BJ (cell line): ENCODE data around the gene UMAD1. TPM values are rescaled to one million over a fixed set of nuclear protein-coding genes. Genes with fewer than 3 reads are reported as not detected.

ENCODE experiments used
- CTCF ChIA-PET: fragments of 350-600 bp; formaldehyde crosslinking; extraction: SDS; loops from one replicate; lab custom pipeline; 2021; ENCODE audit warnings: antibody characterized with exemption, inconsistent platforms; lab: Yijun Ruan, JAX
- POLR2A ChIA-PET: fragments of 300-600 bp; sonication (Branson Sonifier 250); formaldehyde crosslinking; extraction: SDS; loops from one replicate; lab custom pipeline; 2021; ENCODE audit warnings: antibody characterized with exemption; lab: Charles Lee
- DNase-seq: peaks from one replicate; pipeline ENCODE4 v3.0.0-alpha.2; 2011; ENCODE audit warnings: low read depth
- H3K27me3 ChIP-seq: 2 replicates; pipeline ENCODE4 v1.6.0; 2011; ENCODE audit warnings: low read length; ENCODE audit not compliant: control insufficient read depth, insufficient read depth
- H3K36me3 ChIP-seq: 2 replicates; pipeline ENCODE4 v1.5.1; 2011; ENCODE audit warnings: low read length; ENCODE audit not compliant: control insufficient read depth, insufficient read depth
- H3K4me3 ChIP-seq: 2 replicates; pipeline ENCODE4 v1.5.1; 2011; ENCODE audit warnings: low read depth, mild to moderate bottlenecking, control low read depth, low read length
- polyA plus RNA-seq: library from polyadenylated mRNA; depleted of rRNA; stranded (reverse); fragments of >200 nt; gene quantifications from 2 replicates; pipeline ENCODE4 v1.2.3, GENCODE V29; 2011
- TF ChIP-seq, protein P1 (sequence below): IDR thresholded peaks from 2 replicates; pipeline ENCODE4 v1.5.1; 2011; ENCODE audit warnings: low read depth, mild to moderate bottlenecking, control low read depth, inconsistent platforms, low read length, moderate library complexity; ENCODE audit not compliant: insufficient read depth

The UMAD1 gene
- polyA plus RNA-seq, 1 experiment: 10.1 TPM

DNA sequence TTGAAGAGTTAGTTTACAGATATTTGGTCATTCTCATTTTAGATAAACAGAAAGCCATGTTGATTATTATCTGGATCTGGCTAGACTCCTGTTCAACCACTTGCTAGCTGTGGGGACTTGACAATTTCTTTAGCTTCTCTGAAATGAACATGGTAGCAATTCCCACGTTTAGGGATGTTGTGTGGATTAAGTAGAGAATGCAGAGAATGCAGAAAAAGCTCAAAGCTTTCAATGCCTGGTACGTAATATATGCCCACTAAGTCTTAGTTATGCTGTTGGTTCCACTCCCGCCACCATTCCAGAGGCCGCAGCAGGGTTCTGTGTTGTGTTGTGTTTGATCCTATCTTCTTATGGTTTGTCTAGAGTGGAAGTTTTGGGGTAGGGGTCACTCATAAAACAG lies 117.0 kb downstream of the UMAD1 start:
- Histone ChIP-seq H3K27me3 (no peaks in the 10 kb centered on the region), H3K36me3 (no peaks in the 10 kb centered on the region), H3K4me3 (no peak overlapping the region)
- POLR2A ChIA-PET: no interaction called here
- TF ChIP-seq, protein P1, sequence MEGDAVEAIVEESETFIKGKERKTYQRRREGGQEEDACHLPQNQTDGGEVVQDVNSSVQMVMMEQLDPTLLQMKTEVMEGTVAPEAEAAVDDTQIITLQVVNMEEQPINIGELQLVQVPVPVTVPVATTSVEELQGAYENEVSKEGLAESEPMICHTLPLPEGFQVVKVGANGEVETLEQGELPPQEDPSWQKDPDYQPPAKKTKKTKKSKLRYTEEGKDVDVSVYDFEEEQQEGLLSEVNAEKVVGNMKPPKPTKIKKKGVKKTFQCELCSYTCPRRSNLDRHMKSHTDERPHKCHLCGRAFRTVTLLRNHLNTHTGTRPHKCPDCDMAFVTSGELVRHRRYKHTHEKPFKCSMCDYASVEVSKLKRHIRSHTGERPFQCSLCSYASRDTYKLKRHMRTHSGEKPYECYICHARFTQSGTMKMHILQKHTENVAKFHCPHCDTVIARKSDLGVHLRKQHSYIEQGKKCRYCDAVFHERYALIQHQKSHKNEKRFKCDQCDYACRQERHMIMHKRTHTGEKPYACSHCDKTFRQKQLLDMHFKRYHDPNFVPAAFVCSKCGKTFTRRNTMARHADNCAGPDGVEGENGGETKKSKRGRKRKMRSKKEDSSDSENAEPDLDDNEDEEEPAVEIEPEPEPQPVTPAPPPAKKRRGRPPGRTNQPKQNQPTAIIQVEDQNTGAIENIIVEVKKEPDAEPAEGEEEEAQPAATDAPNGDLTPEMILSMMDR: no peak
- DNase-seq: no peak
- CTCF ChIA-PET: interaction anchor here (5.9 kb wide), 1 partner anchor 77 kb away, joined by 45 read pairs; no protein-coding TSS in a partner anchor

- ChIA-PET POLR2A (interaction anchor here (0.6 kb wide), 1 partner anchor 281 kb away, joined by 3 read pairs; no protein-coding TSS in a partner anchor), CTCF (interaction anchor here (0.7 to 5.9 kb wide), 10 partner anchors 8 to 429 kb away, joined by 3 to 45 read pairs (median 6); no protein-coding TSS in a partner anchor)
- Histone ChIP-seq H3K36me3 (no peaks in the 10 kb centered on the region), H3K27me3 (no peaks in the 10 kb centered on the region), H3K4me3 (no peak overlapping the region)
- TF ChIP-seq, protein P1: 0 out of 2 replicates have a peak, but pooled peaks have one; percentile 20
- peak; percentile 17 for DNase-seq
Measured at GRCh38 chr7:7761340-7761973, 120.9 kb downstream of the UMAD1 start.

DNA sequence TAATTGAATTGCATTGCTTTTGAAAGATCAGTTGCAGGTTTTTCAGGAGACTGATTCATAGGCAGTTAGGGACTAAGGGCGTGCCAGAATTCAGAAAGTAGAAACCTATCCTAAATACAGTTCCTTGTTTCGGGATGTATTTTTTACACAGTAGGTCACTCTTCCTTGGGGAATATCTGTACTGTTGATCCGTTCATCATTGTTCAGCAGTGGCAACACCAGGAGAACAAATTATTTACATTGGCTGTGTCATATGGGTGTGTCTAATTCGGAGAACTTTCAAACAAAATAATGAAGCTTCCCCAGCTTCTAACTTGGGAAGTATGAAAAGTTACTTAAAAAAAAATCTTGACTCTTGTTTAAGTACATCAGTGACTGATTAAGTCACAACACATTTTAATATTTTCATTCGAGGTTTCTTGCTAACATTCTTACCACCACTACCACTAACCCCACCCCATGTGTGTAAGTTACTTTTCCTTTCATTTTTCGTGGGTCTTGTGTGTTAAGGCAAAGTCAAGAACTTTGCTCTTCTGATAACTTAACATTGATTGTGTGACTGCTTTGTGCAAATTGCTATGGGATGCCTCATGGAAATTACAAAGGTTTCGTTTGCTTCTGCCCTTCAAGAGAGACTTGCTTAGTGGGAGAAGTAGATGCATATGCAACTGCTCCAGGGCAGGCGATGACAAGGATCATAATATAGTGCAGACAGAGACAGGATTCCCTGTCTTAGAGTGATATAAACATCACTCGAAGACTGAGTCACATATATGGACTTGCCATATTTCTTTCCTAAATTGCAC lies 121.6 kb downstream of the UMAD1 start:
- no peaks in the 10 kb centered on the region for H3K36me3 ChIP-seq
- CTCF ChIA-PET: interaction anchor here (0.7 to 5.9 kb wide), 6 partner anchors 10 to 428 kb away, joined by 3 to 45 read pairs (median 4); no protein-coding TSS in a partner anchor
- POLR2A ChIA-PET: no interaction called here
- no peak overlapping the region for H3K4me3 ChIP-seq
- TF ChIP-seq, protein P1: no peak
- DNase-seq: no peak
- H3K27me3 ChIP-seq: no peaks in the 10 kb centered on the region

DNA sequence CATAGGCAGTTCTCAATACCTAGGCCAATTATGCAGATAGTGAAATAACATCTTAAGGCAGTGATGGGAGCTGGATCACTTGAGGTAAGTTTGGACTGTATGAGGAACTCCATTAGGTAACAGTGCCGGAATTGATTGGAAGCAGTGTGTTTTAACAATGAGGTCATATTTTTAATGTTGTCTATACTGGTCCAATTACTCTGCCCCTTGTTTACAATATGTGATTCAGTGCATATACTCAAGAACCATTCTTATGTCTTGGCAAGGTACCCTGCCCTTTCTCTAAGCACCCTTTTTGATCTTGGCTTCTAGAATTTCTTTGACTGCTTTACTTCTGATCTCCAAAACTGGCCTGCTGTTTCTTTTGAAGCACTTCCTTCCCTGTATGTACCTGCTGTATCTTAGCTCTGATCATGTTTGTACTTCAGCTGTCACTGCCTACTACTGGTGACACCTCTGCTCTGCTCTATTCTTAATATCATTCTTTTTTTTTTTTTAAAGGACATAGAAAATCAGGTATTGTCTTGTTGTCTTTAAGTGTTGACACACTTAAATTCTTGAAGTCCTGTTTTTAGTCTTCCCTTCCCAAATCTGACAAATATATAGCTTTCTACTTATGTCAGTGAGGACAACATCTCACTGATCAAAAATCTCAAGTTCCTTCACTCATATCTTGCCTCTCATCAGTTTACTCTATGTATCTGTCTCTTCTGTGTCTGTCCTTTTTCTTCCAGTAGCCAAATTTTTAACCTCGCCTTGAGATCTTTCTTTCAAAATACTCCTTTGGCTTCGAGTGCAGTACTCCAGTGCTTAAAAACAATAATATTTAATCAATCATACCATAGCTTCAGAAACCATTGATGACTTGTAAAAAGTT lies 124.2 kb downstream of the UMAD1 start:
- TF ChIP-seq, protein P1: no peak
- ChIA-PET POLR2A (interaction anchor here (1.2 kb wide), 1 partner anchor 204 kb away, joined by 3 read pairs; the partner anchor contains the start of gene GLCCI1), CTCF (interaction anchor here (1.1 to 1.3 kb wide), 2 partner anchors 14 to 150 kb away, joined by 3 read pairs; no protein-coding TSS in a partner anchor)
- H3K36me3 ChIP-seq: no peaks in the 10 kb centered on the region
- H3K4me3 ChIP-seq: no peak overlapping the region
- no peak for DNase-seq
- H3K27me3 ChIP-seq: no peaks in the 10 kb centered on the region
